GM18873 (cell line): Measurements from ENCODE around the gene CFAP100.

ENCODE experiments used
- ATAC-seq: cut with Tn5 transposase; IDR thresholded peaks from one replicate; pipeline ENCODE4 v1.9.1; 2021; ENCODE audit warnings: mild to moderate bottlenecking, moderate library complexity, moderate number of reproducible peaks; ENCODE audit not compliant: unreplicated experiment, low FRiP score

CFAP100 gene

DNA sequence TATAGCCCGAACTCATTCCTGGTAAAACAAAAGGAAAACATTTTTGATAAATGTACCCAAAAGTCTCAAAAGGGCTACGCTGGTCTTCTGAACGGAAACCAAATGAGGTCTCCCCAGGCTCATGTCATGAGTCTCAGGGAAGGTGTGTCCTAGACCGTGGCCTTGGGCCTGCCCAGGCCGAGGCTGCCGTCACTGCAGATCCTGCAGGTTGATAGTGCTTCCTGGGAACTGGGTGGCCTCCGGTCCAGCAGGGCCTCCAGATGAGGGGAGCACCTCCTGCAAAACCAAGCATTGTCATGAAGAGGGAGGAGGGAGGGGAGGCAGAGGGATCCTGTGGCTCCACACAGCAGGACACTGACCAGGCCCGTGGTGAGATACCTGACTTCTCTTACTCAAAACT lies 43.5 kb downstream of the CFAP100 start:
- ATAC-seq = no peak

DNA sequence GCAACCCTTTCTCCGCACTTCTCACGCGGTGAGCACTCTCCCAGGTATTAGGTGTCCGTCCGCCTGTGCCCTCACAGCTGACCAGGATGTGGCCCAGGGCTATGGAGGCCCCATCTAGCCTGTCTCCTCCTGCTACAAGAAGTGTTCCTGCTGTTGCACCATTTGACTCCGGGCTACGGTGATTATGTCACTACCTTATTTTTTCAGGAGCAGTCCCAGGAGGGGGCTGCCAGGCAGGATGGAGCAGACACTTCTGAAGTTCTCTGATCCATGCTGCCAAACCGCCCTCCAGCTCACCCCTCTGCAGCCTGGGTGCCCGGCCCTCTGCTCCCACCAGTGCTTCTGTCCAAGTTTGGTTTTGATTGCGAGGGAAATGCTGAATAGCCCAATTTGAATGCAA lies 44.0 kb downstream of the CFAP100 start:
- ATAC-seq = no peak

- no peak for ATAC-seq
These were observed 44.7 kb downstream of the CFAP100 start for GRCh38 chr3:126439346-126439967.

GRCh38 chr3:126439968-126440708 lies 45.4 kb downstream of the CFAP100 start:
- no peak for ATAC-seq

DNA sequence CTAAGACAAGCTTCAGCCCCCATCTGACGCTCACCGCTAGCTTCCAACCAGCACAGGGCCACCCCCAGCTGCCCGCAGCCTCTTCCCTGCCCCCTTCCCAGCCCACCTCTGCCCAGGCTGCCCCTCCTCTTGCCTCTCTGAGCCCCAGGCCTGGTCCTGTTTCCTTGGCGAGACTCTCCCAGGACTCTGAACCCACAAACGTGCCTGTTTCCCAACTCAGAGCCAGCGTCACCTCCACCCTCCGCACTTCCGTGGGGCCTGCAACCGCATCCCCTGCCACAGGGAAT lies 45.9 kb downstream of the CFAP100 start:
- no peak for ATAC-seq

DNA sequence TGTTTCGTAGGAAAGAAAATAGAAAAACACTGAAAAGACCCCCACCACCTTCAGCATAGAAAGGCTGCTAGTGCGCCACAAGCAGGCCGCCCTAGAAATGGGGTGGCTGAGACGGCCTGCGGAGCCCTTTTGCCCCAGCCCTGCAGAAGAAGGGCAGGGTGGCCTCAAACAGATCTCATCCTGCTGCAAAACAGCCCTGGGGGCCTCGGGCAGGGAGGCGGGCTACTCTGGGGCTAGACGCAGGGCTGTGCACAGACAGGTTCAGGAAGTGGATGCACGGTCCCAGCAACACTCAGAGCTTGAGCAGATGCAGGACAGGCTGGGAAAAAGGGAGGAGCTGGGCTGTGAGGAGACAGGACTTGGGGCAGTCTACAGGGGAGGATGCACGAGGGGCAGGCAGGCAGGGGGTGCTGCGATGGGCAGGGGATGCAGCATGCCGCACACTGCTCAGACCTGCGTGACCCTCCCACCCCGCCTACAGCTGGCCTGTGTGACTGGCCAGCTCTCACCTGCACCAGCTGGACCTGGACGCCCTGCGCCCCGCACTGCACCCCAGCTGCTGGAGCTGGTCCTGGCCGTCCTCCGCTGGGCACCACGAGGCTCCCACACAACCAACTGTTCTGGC lies 46.7 kb downstream of the CFAP100 start:
- ATAC-seq = no peak

DNA sequence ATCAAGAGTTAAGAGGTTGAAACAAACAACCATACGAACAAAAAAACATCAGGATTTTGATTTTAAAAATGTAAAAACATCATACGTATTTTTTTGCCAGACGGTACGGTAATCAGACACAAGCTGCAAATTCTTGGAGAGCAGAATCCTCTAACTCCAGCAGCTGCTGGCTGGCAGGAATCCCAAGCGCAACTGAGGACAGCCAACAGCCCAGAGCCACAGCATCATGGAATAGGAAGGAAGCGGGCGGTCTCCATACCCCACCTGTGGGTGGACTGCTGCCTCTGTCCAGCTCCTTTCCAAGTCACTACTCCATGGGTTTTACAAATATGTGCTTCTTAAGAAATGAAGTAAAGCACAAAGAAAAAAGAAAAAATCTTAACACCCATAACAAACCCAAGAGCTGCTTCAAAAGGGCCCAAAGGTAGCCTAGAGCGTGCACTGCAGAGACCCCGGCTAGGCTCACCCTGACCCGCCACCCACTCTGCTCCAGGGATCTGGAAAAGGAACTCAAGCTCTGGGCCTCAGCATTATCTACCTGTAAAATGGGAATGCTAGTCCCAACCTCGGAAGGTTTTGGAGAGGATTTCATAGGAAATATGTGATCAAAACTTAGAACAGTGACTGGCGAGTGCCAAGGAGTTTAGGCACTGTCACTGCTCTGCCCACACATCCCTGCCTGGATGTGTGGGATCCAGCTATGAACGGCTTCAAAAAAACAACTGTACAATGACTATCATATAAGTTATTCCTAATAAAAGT lies 47.6 kb downstream of the CFAP100 start:
- no peak for ATAC-seq

- ATAC-seq = no peak
These were observed 48.1 kb downstream of the CFAP100 start for GRCh38 chr3:126442856-126443242.

DNA sequence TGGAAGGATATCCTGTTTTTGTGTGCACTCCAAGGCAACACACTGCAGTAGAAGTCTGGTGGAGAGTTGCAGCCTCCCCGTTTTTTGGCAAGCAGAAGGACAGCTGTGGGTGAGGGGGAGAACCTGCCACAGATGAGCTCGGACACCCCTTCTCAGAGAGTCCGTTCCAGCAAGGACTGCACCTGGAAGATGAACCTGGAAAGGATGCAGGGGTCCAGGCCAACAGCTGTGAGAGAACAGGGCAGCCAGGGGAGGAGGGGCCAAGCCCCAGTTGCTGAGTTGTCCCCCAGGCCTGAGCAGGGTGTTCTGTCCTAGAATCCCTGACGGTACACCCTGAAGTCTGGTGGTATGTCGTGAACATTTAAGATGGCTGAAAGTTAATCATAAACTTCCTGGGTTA lies 50.8 kb downstream of the CFAP100 start:
- no peak for ATAC-seq

GRCh38 chr3:126446301-126446700 lies 51.6 kb downstream of the CFAP100 start:
- ATAC-seq = no peak

DNA sequence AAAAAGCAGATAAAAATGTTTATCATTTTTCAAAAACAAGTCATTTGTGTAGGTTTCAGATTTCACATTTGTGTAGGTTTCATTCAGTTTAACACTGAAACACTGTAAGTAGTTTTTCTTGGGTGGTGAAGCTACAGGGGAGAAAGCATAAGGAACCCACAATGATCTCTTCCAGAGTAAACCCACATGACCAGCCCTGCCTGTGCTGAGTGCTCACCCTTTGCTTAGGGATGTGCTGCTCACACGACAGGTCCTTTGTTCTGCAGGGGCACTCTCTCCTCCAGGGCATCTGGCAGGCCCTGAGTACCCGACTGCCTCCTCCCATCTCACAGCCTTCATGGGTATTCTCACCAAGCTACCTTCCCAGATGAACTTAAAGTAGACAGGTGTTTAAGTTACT lies 52.1 kb downstream of the CFAP100 start:
- ATAC-seq = no peak

GRCh38 chr3:126447456-126448106 lies 52.9 kb downstream of the CFAP100 start:
- ATAC-seq = no peak

DNA sequence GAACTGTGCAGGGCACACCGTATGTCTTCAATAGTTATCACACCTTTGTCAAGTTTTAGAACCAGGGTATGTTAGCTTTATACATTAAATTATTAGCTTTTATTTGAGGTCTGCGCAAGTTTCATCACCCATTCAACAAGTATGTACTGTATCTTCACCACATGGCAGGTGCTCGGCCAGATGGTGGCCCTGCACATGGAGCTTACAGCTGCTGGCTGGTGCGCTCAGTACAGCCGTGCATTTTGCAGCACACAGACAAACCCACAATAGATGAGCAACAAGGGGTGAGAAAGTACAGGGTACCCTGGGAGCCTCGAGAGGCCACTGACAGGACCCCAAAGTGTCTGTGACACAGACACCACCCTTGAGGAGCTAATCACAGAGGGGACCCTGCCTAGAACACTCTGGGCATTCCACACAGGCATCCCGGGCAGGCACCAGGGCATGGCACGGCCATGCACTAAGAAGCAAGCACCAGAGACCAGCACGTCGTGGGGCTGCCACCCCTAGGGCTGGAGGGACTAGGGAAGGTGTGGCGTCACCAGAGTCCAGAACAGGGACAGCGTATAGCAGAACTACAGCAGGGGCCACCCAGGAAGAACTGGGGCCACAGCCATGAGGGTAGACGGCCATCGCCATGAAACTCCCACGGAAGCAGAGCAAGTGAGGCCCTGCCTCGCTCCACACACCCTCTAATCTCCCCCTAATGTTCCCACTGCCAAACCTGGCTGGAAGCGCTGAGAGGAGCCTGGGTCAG lies 53.6 kb downstream of the CFAP100 start:
- ATAC-seq = no peak

DNA sequence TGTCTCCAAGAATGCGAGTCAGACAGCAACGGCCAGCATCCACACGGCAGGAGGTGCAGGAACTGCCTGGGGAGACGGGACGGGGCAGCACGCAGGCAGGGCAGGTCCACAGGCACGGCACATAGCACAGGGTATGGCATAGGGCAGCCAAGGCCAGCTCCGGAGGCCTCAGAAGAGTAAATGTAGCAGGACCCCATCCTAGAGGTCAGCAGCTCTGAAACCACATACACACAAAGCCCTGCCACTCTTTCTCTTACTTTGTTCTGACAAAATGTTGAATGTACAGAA lies 54.1 kb downstream of the CFAP100 start:
- ATAC-seq = no peak

DNA sequence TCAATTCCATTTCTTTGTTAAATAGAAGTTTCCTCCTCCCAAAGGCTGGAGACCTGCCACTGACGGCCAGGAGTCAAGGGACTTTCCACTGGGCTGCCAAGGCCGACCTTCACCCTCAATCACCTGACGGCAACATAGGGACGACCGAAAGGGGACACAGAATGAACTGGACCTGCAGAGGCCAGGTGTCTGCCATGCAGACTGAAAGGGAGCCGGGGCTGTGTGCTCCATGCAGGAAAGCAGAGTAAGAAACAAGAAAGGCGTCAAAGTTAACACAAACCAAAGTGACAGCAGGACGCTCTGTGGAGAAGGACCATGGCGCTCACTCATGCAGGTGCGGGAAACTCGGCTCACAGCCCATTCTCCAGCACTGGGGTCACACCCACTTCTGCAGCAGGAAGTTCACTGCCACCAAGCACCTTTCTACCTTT lies 54.9 kb downstream of the CFAP100 start:
- ATAC-seq = no peak

DNA sequence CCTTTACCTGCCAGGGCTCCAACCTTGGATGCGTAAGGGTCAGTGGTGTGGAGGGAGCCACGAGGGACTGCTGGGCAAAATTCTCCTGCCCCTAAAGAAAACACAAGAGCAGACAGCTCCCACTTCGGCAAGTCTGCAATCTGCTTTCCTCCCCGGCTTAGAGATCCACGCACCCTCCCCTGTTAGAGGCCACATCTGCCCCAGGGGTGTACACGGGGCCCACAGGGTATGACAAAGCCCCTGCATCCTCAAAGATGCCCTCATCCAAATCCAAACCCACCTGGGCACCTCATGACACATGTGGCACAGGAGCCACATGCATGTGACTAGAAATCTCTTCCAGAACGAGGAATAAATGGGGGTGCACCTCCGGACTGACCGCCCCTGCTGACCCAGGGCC lies 55.5 kb downstream of the CFAP100 start:
- ATAC-seq = no peak

DNA sequence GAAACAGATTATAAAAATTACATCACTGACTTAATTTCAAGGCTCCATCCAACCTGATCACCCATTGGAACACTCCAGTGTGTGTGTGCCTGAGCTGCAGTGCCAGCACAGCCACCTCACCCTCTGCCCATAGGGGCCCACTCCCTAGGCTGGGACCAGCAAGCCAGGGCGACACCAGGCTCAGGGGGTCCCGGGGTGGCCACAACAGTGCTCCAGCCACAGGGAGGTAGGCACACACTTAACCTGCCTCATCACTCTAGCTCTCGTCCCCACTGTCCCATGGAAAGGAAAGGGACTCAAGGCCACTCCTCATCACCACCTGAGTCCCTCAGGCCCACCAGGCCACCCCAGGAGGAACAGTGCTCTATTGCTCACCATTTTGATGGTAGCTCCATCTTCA lies 56.0 kb downstream of the CFAP100 start:
- ATAC-seq = no peak

GRCh38 chr3:126451511-126451910 lies 56.8 kb downstream of the CFAP100 start:
- no peak for ATAC-seq

- no peak for ATAC-seq
These were observed 57.5 kb downstream of the CFAP100 start for GRCh38 chr3:126452213-126452612.

GRCh38 chr3:126454025-126454424 lies 59.3 kb downstream of the CFAP100 start:
- ATAC-seq = no peak
